ENCODE measurements around the gene ERC2. TPM values are rescaled to one million over a fixed set of nuclear protein-coding genes. Genes with fewer than 3 reads are reported as not detected.

ERC2 gene
- total and polyA plus RNA-seq, 2 donors (not counting 3 experiments of a cell fraction or from before 2014, with no cell fraction given): 5.6 to 15.5 TPM

- no peaks in the 10 kb centered on the region for H4K20me1 ChIP-seq (replicated peaks; ENCODE audit: control insufficient read depth, extremely low read depth, insufficient read depth, low read length)
- ChIA-PET CTCF (interaction anchor here (0.8 kb wide), 1 partner anchor 8 kb away, joined by 5 read pairs; no protein-coding TSS in a partner anchor), POLR2A (no interaction called here)
- H3K9me1 ChIP-seq (replicated peaks; ENCODE audit: control insufficient read depth, extremely low read depth, insufficient read depth, low read length): no peaks in the 10 kb centered on the region
- no TSS peak for BruUV-seq (replicated peaks)
- no peak overlapping the region for H3K9ac ChIP-seq (replicated peaks; ENCODE audit: extremely low read depth, insufficient read depth, low read length)
- H3K27ac ChIP-seq (ENCODE audit: insufficient read depth, low read depth, low read length): no peak overlapping the region
- H3K9me3 ChIP-seq (replicated peaks; ENCODE audit: control insufficient read depth, insufficient read depth, low read length): no peaks in the 10 kb centered on the region
- no peak for DNase-seq (ENCODE audit: low read depth, low spot score)
- no peaks in the 10 kb centered on the region for H3K79me2 ChIP-seq (ENCODE audit: control insufficient read depth, insufficient read depth, low read length)
- no peak for TF ChIP-seq EZH2 (IDR thresholded peaks at IDR 0.05; ENCODE audit: borderline replicate concordance, low read depth, low read length, severe bottlenecking)
- intact Hi-C loops (cut with micrococcal nuclease) (no loop called here), dilution Hi-C loops (cut with MboI; ENCODE audit: extremely low pct_ligation_motif_present, low sequenced_read_pairs) (no loop called here)
- H3K36me3 ChIP-seq (ENCODE audit: control insufficient read depth in 2 of 2, extremely low read depth in 1 of 2, insufficient read depth in 2 of 2, low read length in 2 of 2): no peaks in the 10 kb centered on the region
- H3K4me2 ChIP-seq (ENCODE audit: insufficient read depth, low read length): no peak overlapping the region
- H3K4me1 ChIP-seq (ENCODE audit: control insufficient read depth, extremely low read depth, insufficient read depth, low read length): no peaks in the 10 kb centered on the region
- H3K27me3 ChIP-seq (ENCODE audit: control insufficient read depth in 2 of 2, insufficient read depth in 2 of 2, low read length in 2 of 2): no peaks in the 10 kb centered on the region
- H3K4me3 ChIP-seq (replicated peaks in 1 of 3; ENCODE audit: insufficient read depth in 1 of 3, low read depth in 1 of 3, low read length in 3 of 3): no peak overlapping the region
- FAIRE-seq: no peak
- H2AFZ ChIP-seq (ENCODE audit: low read depth, low read length): no peak overlapping the region
Measured at GRCh38 chr3:55592572-55592971, 875.7 kb downstream of the ERC2 start.

- Histone ChIP-seq H3K9me3 (replicated peaks; ENCODE audit: control insufficient read depth, insufficient read depth, low read length) (no peaks in the 10 kb centered on the region), H3K79me2 (ENCODE audit: control insufficient read depth, insufficient read depth, low read length) (no peaks in the 10 kb centered on the region), H3K27ac (ENCODE audit: insufficient read depth, low read depth, low read length) (no peak overlapping the region), H3K36me3 (ENCODE audit: control insufficient read depth in 2 of 2, extremely low read depth in 1 of 2, insufficient read depth in 2 of 2, low read length in 2 of 2) (no peaks in the 10 kb centered on the region), H4K20me1 (replicated peaks; ENCODE audit: control insufficient read depth, extremely low read depth, insufficient read depth, low read length) (no peaks in the 10 kb centered on the region), H3K4me1 (ENCODE audit: control insufficient read depth, extremely low read depth, insufficient read depth, low read length) (no peaks in the 10 kb centered on the region), H2AFZ (ENCODE audit: low read depth, low read length) (no peak overlapping the region), H3K27me3 (ENCODE audit: control insufficient read depth in 2 of 2, insufficient read depth in 2 of 2, low read length in 2 of 2) (no peaks in the 10 kb centered on the region), H3K9me1 (replicated peaks; ENCODE audit: control insufficient read depth, extremely low read depth, insufficient read depth, low read length) (no peaks in the 10 kb centered on the region), H3K4me3 (replicated peaks in 1 of 3; ENCODE audit: insufficient read depth in 1 of 3, low read depth in 1 of 3, low read length in 3 of 3) (no peak overlapping the region), H3K9ac (replicated peaks; ENCODE audit: extremely low read depth, insufficient read depth, low read length) (no peak overlapping the region), H3K4me2 (ENCODE audit: insufficient read depth, low read length) (no peak overlapping the region)
- POLR2A ChIA-PET: no interaction called here
- dilution Hi-C loops (cut with MboI; ENCODE audit: extremely low pct_ligation_motif_present, low sequenced_read_pairs): no loop called here
- DNase-seq (ENCODE audit: low read depth, low spot score): no peak
- FAIRE-seq: no peak
- CTCF ChIA-PET: interaction anchor here (0.8 kb wide), 1 partner anchor 9 kb away, joined by 5 read pairs; no protein-coding TSS in a partner anchor
- BruUV-seq (replicated peaks): no TSS peak
- no peak for TF ChIP-seq FOS (IDR thresholded peaks at IDR 0.05; ENCODE audit: borderline replicate concordance, insufficient read depth, low read length)
- TF ChIP-seq CTCF (IDR thresholded peaks at IDR 0.05; ENCODE audit: extremely low read depth in 1 of 2, insufficient read depth in 1 of 2, low read depth in 1 of 2, low read length in 2 of 2): no peak
- TF ChIP-seq MYC (IDR thresholded peaks at IDR 0.05; ENCODE audit: low read depth, low read length): no peak
- TF ChIP-seq POLR2A (IDR thresholded peaks at IDR 0.05; ENCODE audit: low read depth, low read length): no peak
- TF ChIP-seq MAX (IDR thresholded peaks at IDR 0.05; ENCODE audit: insufficient read depth, insufficient read length): no peak
- no peak for TF ChIP-seq POLR2AphosphoS5 (IDR thresholded peaks at IDR 0.05; ENCODE audit: insufficient read depth, low read depth, low read length)
- intact Hi-C loops (cut with micrococcal nuclease): no loop called here
Measured at GRCh38 chr3:55591888-55592287, 876.4 kb downstream of the ERC2 start.
